Testis (tissue), 2 donors: ENCODE data around the gene MEGF6.

ENCODE experiments used
- CTCF ChIP-seq, 3 experiments: fragments of 450-650 bp in 2 of 3; fragments of 200-600 bp in 1 of 3; sonication (generic) in 1 of 3; IDR thresholded peaks; one replicate each; pipeline ENCODE4 v1.5.1; 2016 to 2019; ENCODE audit warnings: antibody characterized with exemption in 3 of 3, mild to moderate bottlenecking in 2 of 3, moderate library complexity in 1 of 3
- POLR2A ChIP-seq: fragments of 450-650 bp; IDR thresholded peaks from one replicate; pipeline ENCODE4 v1.6.1; 2017; ENCODE audit warnings: antibody characterized with exemption, mild to moderate bottlenecking, moderate library complexity

GRCh38 chr1:3609769-3610526, 1.4 kb downstream of the MEGF6 start:
- TF ChIP-seq CTCF (IDR thresholded peaks at IDR 0.05) = no peak
- TF ChIP-seq POLR2A = no peak
